Right lung (tissue), 10 donors: ENCODE results near the gene HAX1. TPM values are rescaled to one million over a fixed set of nuclear protein-coding genes. Genes with fewer than 3 reads are reported as not detected.
"Not testable (repeated sequence)": the region's sequence is repeated elsewhere in the genome, so short reads cannot be mapped to it uniquely, and the experiment has no call there.

Experiments used
- DNase-seq, 2 donors: peaks; one replicate each; pipeline ENCODE4 v3.0.0-alpha.2; 2013
- long read RNA-seq, 8 donors: transcript quantifications; one replicate each; lab custom pipeline, GENCODE V29; 2026
- polyA plus RNA-seq, 5 donors: library from polyadenylated mRNA; unstranded; fragments of 120-200 nt; gene quantifications; one replicate each; pipeline versions ENCODE4 v1.2.1 to v1.2.3, GENCODE V29; 2013; ENCODE audit warnings: inconsistent platforms in 1 of 5, low replicate concordance in 1 of 5; ENCODE audit not compliant: insufficient read length in 5 of 5, insufficient read depth in 1 of 5

Gene HAX1
- polyA plus RNA-seq = 10 to 100 TPM; 73.2 to 81.0 (median 79.2) TPM
- long read RNA-seq, donor 1, transcript HAX1-201 (7 exons, 1,227 nt) = major isoform, 50 of 104 reads
- long read RNA-seq, donor 1, partial matches to known transcripts = 49 of 104 reads
- long read RNA-seq, donor 1, other reads (novel, unspliced or antisense) = 0 of 104 reads
- long read RNA-seq, donor 2, transcript HAX1-201 (7 exons, 1,227 nt) = major isoform, 20 of 29 reads
- long read RNA-seq, donor 2, partial matches to known transcripts = 6 of 29 reads
- long read RNA-seq, donor 2, other reads (novel, unspliced or antisense) = 0 of 29 reads
- long read RNA-seq, donor 3, transcript HAX1-201 (7 exons, 1,227 nt) = major isoform, 24 of 30 reads
- long read RNA-seq, donor 3, partial matches to known transcripts = 5 of 30 reads
- long read RNA-seq, donor 3, other reads (novel, unspliced or antisense) = 0 of 30 reads
- long read RNA-seq, donor 4, transcript HAX1-201 (7 exons, 1,227 nt) = major isoform, 15 of 43 reads
- long read RNA-seq, donor 4, partial matches to known transcripts = 27 of 43 reads
- long read RNA-seq, donor 4, other reads (novel, unspliced or antisense) = 0 of 43 reads
- long read RNA-seq, donor 5, transcript HAX1-201 (7 exons, 1,227 nt) = major isoform, 38 of 52 reads
- long read RNA-seq, donor 5, partial matches to known transcripts = 11 of 52 reads
- long read RNA-seq, donor 5, other reads (novel, unspliced or antisense) = 0 of 52 reads
- long read RNA-seq, donor 6, transcript HAX1-201 (7 exons, 1,227 nt) = major isoform, 50 of 64 reads
- long read RNA-seq, donor 6, partial matches to known transcripts = 10 of 64 reads
- long read RNA-seq, donor 6, other reads (novel, unspliced or antisense) = 0 of 64 reads
- long read RNA-seq, donor 7, transcript HAX1-201 (7 exons, 1,227 nt) = major isoform, 20 of 21 reads
- long read RNA-seq, donor 7, partial matches to known transcripts = 0 of 21 reads
- long read RNA-seq, donor 7, other reads (novel, unspliced or antisense) = 0 of 21 reads
- long read RNA-seq, donor 8, transcript HAX1-201 (7 exons, 1,227 nt) = major isoform, 10 of 18 reads
- long read RNA-seq, donor 8, partial matches to known transcripts = 8 of 18 reads
- long read RNA-seq, donor 8, other reads (novel, unspliced or antisense) = 0 of 18 reads

- DNase-seq = peak; percentile 93 to 94
These were observed at the start of gene HAX1 for GRCh38 chr1:154272217-154272998. TSS of gene HAX1 (plus strand) at chr1:154272629. CDS start at chr1:154272724, 95 bp downstream.

- no peak for DNase-seq
These were observed 49.5 kb upstream of the HAX1 start for GRCh38 chr1:154222918-154223317.

- DNase-seq = no peak
These were observed 48.8 kb upstream of the HAX1 start for GRCh38 chr1:154223621-154224020.

- no peak for DNase-seq
These were observed 47.1 kb upstream of the HAX1 start for GRCh38 chr1:154225370-154225769.

GRCh38 chr1:154231112-154231511 is 41.3 kb upstream of the HAX1 start:
- DNase-seq = not testable (repeated sequence)

- not testable (repeated sequence) for DNase-seq
These were observed 39.3 kb upstream of the HAX1 start for GRCh38 chr1:154233127-154233526.

- DNase-seq = no peak
These were observed 35.6 kb upstream of the HAX1 start for GRCh38 chr1:154236855-154237254.

- DNase-seq = no peak
These were observed 35.0 kb upstream of the HAX1 start for GRCh38 chr1:154237435-154237834.

- no peak for DNase-seq
These were observed 34.4 kb upstream of the HAX1 start for GRCh38 chr1:154237880-154238506.

GRCh38 chr1:154239491-154239890 is 32.9 kb upstream of the HAX1 start:
- no peak for DNase-seq

GRCh38 chr1:154240294-154240833 is 32.1 kb upstream of the HAX1 start:
- DNase-seq = no peak

- DNase-seq = no peak
These were observed 30.6 kb upstream of the HAX1 start for GRCh38 chr1:154241703-154242351.

GRCh38 chr1:154253671-154254070 is 18.8 kb upstream of the HAX1 start:
- no peak for DNase-seq

GRCh38 chr1:154256686-154257085 is 15.7 kb upstream of the HAX1 start:
- no peak for DNase-seq

GRCh38 chr1:154258784-154259183 is 13.6 kb upstream of the HAX1 start:
- no peak for DNase-seq

- DNase-seq = no peak
These were observed 12.3 kb upstream of the HAX1 start for GRCh38 chr1:154260127-154260526.

GRCh38 chr1:154263465-154264332 is 8.7 kb upstream of the HAX1 start:
- DNase-seq = no peak

GRCh38 chr1:154264454-154264853 is 8.0 kb upstream of the HAX1 start:
- no peak for DNase-seq

GRCh38 chr1:154265586-154265985 is 6.8 kb upstream of the HAX1 start:
- DNase-seq = no peak
